ENCODE data around the gene CDK4.

Gene CDK4

GRCh38 chr12:57765698-57766463 lies 13.8 kb upstream of the CDK4 start:
- Histone ChIP-seq H3K79me2 (no peaks in the 10 kb centered on the region), H3K9me3 (ENCODE audit: control insufficient read depth, low read length) (no peaks in the 10 kb centered on the region), H2AFZ (peak overlapping the region; percentile 91), H3K4me1 (peaks cover 15% of the 10 kb centered on the region), H3K36me3 (ENCODE audit: control insufficient read depth, insufficient read depth, low read length) (no peaks in the 10 kb centered on the region), H3K27ac (no peak overlapping the region), H3K9ac (no peak overlapping the region), H3K4me3 (ENCODE audit: low read depth, low read length) (peak overlapping the region; percentile 42), H3K4me2 (ENCODE audit: low read length) (peak overlapping the region; percentile 68), H3K27me3 (ENCODE audit: control insufficient read depth, insufficient read depth, low read length) (no peaks in the 10 kb centered on the region)
- no peak for TF ChIP-seq CTCF (IDR thresholded peaks at IDR 0.05)

- H3K27me3 ChIP-seq (ENCODE audit: control insufficient read depth, insufficient read depth, low read length), result no peaks in the 10 kb centered on the region
- H3K79me2 ChIP-seq, result no peaks in the 10 kb centered on the region
- peak overlapping the region; percentile 42 for H3K4me3 ChIP-seq (ENCODE audit: low read depth, low read length)
- no peaks in the 10 kb centered on the region for H3K36me3 ChIP-seq (ENCODE audit: control insufficient read depth, insufficient read depth, low read length)
- peak overlapping the region; percentile 68 for H3K4me2 ChIP-seq (ENCODE audit: low read length)
- peaks cover 9% of the 10 kb centered on the region for H3K4me1 ChIP-seq
- H2AFZ ChIP-seq, result peak overlapping the region; percentile 91
- TF ChIP-seq CTCF (IDR thresholded peaks at IDR 0.05), result peak; percentile 24
- H3K9me3 ChIP-seq (ENCODE audit: control insufficient read depth, low read length), result no peaks in the 10 kb centered on the region
- no peak overlapping the region for H3K27ac ChIP-seq
- no peak overlapping the region for H3K9ac ChIP-seq
These were observed 13.0 kb upstream of the CDK4 start for GRCh38 chr12:57765003-57765697.

GRCh38 chr12:57764662-57765002 lies 12.5 kb upstream of the CDK4 start:
- H3K4me3 ChIP-seq (ENCODE audit: low read depth, low read length), result peak overlapping the region; percentile 42

GRCh38 chr12:57763881-57764661 lies 12.0 kb upstream of the CDK4 start:
- no peak overlapping the region for H3K27ac ChIP-seq
- no peaks in the 10 kb centered on the region for H3K9me3 ChIP-seq (ENCODE audit: control insufficient read depth, low read length)
- H3K4me1 ChIP-seq, result peaks cover 9% of the 10 kb centered on the region
- H3K9ac ChIP-seq, result no peak overlapping the region
- no peaks in the 10 kb centered on the region for H3K79me2 ChIP-seq
- no peak overlapping the region for H2AFZ ChIP-seq
- H3K27me3 ChIP-seq (ENCODE audit: control insufficient read depth, insufficient read depth, low read length), result no peaks in the 10 kb centered on the region
- TF ChIP-seq CTCF (IDR thresholded peaks at IDR 0.05), result no peak
- H3K36me3 ChIP-seq (ENCODE audit: control insufficient read depth, insufficient read depth, low read length), result no peaks in the 10 kb centered on the region
- H3K4me2 ChIP-seq (ENCODE audit: low read length), result no peak overlapping the region
- no peak overlapping the region for H3K4me3 ChIP-seq (ENCODE audit: low read depth, low read length)

More at GRCh38 chr12:57764662-57765002, 12.5 kb upstream of the CDK4 start:
- H3K36me3 ChIP-seq (ENCODE audit: control insufficient read depth, insufficient read depth, low read length), result no peaks in the 10 kb centered on the region
- H3K9ac ChIP-seq, result no peak overlapping the region
- no peaks in the 10 kb centered on the region for H3K9me3 ChIP-seq (ENCODE audit: control insufficient read depth, low read length)
- H3K27me3 ChIP-seq (ENCODE audit: control insufficient read depth, insufficient read depth, low read length), result no peaks in the 10 kb centered on the region
- peak overlapping the region; percentile 68 for H3K4me2 ChIP-seq (ENCODE audit: low read length)
- H3K27ac ChIP-seq, result no peak overlapping the region
- TF ChIP-seq CTCF (IDR thresholded peaks at IDR 0.05), result no peak
- H2AFZ ChIP-seq, result peak overlapping the region; percentile 91
- H3K4me1 ChIP-seq, result peaks cover 9% of the 10 kb centered on the region
- H3K79me2 ChIP-seq, result no peaks in the 10 kb centered on the region
